K562 (cell line): ENCODE measurements around the gene CHAD. TPM values are rescaled to one million over a fixed set of nuclear protein-coding genes. Genes with fewer than 3 reads are reported as not detected.
A peak's percentile ranks its signal among the peaks of the same experiment; 100 is the strongest.

Experiments used
- ARID2 ChIP-seq: fragments of 450-650 bp; IDR thresholded peaks from 2 replicates; pipeline ENCODE4 v1.6.1; 2017; ENCODE audit warnings: antibody characterized with exemption, mild to moderate bottlenecking
- CBFB ChIP-seq: sonication (generic); formaldehyde crosslinking; IDR thresholded peaks from 2 replicates; pipeline ENCODE4 v1.4.0; 2020; ENCODE audit warnings: mild to moderate bottlenecking, missing genetic modification reagents
- CREBBP ChIP-seq: IDR thresholded peaks from one replicate; pipeline ENCODE4 v1.6.1; 2012; ENCODE audit warnings: low read depth, mild to moderate bottlenecking, control low read depth, inconsistent platforms, low read length
- DIDO1 ChIP-seq: fragments of 450-650 bp; IDR thresholded peaks from 2 replicates; pipeline ENCODE4 v1.6.1; 2016; ENCODE audit warnings: low read depth, missing biosample characterization, missing genetic modification characterization
- DLX4 ChIP-seq: fragments of 250-450 bp; sonication (Bioruptor Pico); IDR thresholded peaks from 2 replicates; pipeline ENCODE4 v1.6.1; 2021; ENCODE audit warnings: mild to moderate bottlenecking
- EP300 ChIP-seq: IDR thresholded peaks from 2 replicates; pipeline ENCODE4 v1.6.1; 2012; ENCODE audit warnings: low read length, improper control_type of control experiment
- FOXJ2 ChIP-seq: fragments of 200-800 bp; sonication (Bioruptor generic); IDR thresholded peaks from 2 replicates; pipeline ENCODE4 v1.6.1; 2016; ENCODE audit warnings: missing genetic modification characterization, missing compliant biosample characterization
- GTF3C2 ChIP-seq: IDR thresholded peaks from 3 replicates; pipeline ENCODE4 v1.6.1; 2011; ENCODE audit warnings: borderline replicate concordance, mild to moderate bottlenecking, moderate library complexity; ENCODE audit not compliant: insufficient read length; ENCODE audit errors: extremely low read depth
- HDAC6 ChIP-seq: IDR thresholded peaks from 2 replicates; pipeline ENCODE4 v1.6.1; 2012; ENCODE audit warnings: low read depth, mild to moderate bottlenecking, control low read depth, inconsistent platforms, low read length, moderate library complexity
- HNRNPLL ChIP-seq: fragments of 200-400 bp; formaldehyde crosslinking; IDR thresholded peaks from 2 replicates; pipeline ENCODE4 v1.6.1; 2017; ENCODE audit warnings: low read length, low read depth, mild to moderate bottlenecking; ENCODE audit not compliant: poor library complexity, severe bottlenecking
- HOMEZ ChIP-seq: fragments of 250-450 bp; sonication (Bioruptor Pico); IDR thresholded peaks from 2 replicates; pipeline ENCODE4 v1.4.0; 2020; ENCODE audit warnings: mild to moderate bottlenecking, moderate library complexity
- HSF4 ChIP-seq: fragments of 250-450 bp; sonication (Bioruptor Pico); IDR thresholded peaks from 2 replicates; pipeline ENCODE4 v2.1.2; 2022; ENCODE audit warnings: mild to moderate bottlenecking, moderate library complexity, borderline replicate concordance
- MCM5 ChIP-seq: fragments of 450-650 bp; IDR thresholded peaks from 2 replicates; pipeline ENCODE4 v1.6.1; 2016; ENCODE audit warnings: low read depth
- NFYB ChIP-seq: IDR thresholded peaks from 2 replicates; pipeline ENCODE4 v1.6.1; 2011; ENCODE audit warnings: mild to moderate bottlenecking, moderate library complexity; ENCODE audit not compliant: insufficient read length; ENCODE audit errors: extremely low read depth
- RBBP5 ChIP-seq: fragments of 200-600 bp; sonication (generic); IDR thresholded peaks from 2 replicates; pipeline ENCODE4 v1.6.1; 2012; ENCODE audit warnings: borderline replicate concordance, mild to moderate bottlenecking, low read length, control low read depth, inconsistent platforms; ENCODE audit not compliant: insufficient read depth, poor library complexity, severe bottlenecking
- SRSF1 ChIP-seq: fragments of 200-400 bp; formaldehyde crosslinking; IDR thresholded peaks from 2 replicates; pipeline ENCODE4 v1.6.1; 2017; ENCODE audit warnings: mild to moderate bottlenecking, low read depth, low read length, moderate library complexity
- TAF1 ChIP-seq: IDR thresholded peaks from 2 replicates; pipeline ENCODE4 v1.6.1; 2011; ENCODE audit warnings: mild to moderate bottlenecking, low read length, moderate library complexity; ENCODE audit not compliant: insufficient read depth, control insufficient read depth, severe bottlenecking; ENCODE audit errors: extremely low read depth
- TRIM28 ChIP-seq: fragments of 450-650 bp; IDR thresholded peaks from 2 replicates; pipeline ENCODE4 v1.6.1; 2017
- ZBTB26 ChIP-seq: fragments of 450-650 bp; formaldehyde crosslinking; IDR thresholded peaks from 2 replicates; pipeline ENCODE4 v1.4.0; 2022; ENCODE audit warnings: missing genetic modification characterization
- ZKSCAN3 ChIP-seq: fragments of 250-450 bp; sonication (Bioruptor Pico); IDR thresholded peaks from 2 replicates; pipeline ENCODE4 v1.4.0; 2020
- ZNF449 ChIP-seq: fragments of 250-450 bp; sonication (Bioruptor Pico); IDR thresholded peaks from 2 replicates; pipeline ENCODE4 v1.8.0; 2022; ENCODE audit warnings: moderate library complexity, mild to moderate bottlenecking, inconsistent platforms
- ZNF830 ChIP-seq: fragments of 250-450 bp; sonication (Bioruptor Pico); IDR thresholded peaks from 2 replicates; pipeline ENCODE4 v1.5.0; 2021; ENCODE audit warnings: mild to moderate bottlenecking
- ZZZ3 ChIP-seq: fragments of 450-650 bp; IDR thresholded peaks from 2 replicates; pipeline ENCODE4 v1.6.1; 2016; ENCODE audit warnings: antibody characterized with exemption, mild to moderate bottlenecking, moderate library complexity
- polyA plus RNA-seq, 8 experiments: library from polyadenylated mRNA; depleted of rRNA in 4 of 8; stranded (reverse) in 5 of 8; unstranded in 3 of 8; fragments of >200 nt; fragmentation: Nextera tagmentation in 2 of 8; fragmentation: Illumina TruSeq in 1 of 8; extraction: Ambion mirVana in 2 of 8; extraction: Trizol in 1 of 8; gene quantifications; 2 replicates each; pipeline versions ENCODE4 v1.2.1 to v1.2.3, GENCODE V29; 2011 to 2014; ENCODE audit warnings: inconsistent platforms in 1 of 8, missing spikeins in 1 of 8
- total RNA-seq, 7 experiments: library from RNA; depleted of rRNA in 6 of 7; stranded (reverse); fragments of >200 nt in 6 of 7; fragmentation: Illumina TruSeq in 2 of 7; extraction: Trizol in 2 of 7; gene quantifications; 2 replicates each; pipeline versions ENCODE4 v1.2.1 to v1.2.3, GENCODE V29; 2011 to 2021; ENCODE audit warnings: low replicate concordance in 1 of 7

The CHAD gene
- total and polyA plus RNA-seq, 9 of the 15 experiments (the other 6 are each of a cell fraction or from before 2014, with no cell fraction given): not detected

GRCh38 chr17:50448643-50449042 lies 20.0 kb downstream of the CHAD start (continued):
- TF ChIP-seq HOMEZ (CRISPR knock-in tag): no peak
- TF ChIP-seq EP300: no peak
- TF ChIP-seq ZNF449 (CRISPR knock-in tag): peak; percentile 93
- no peak for TF ChIP-seq DIDO1 (tag)
- no peak for TF ChIP-seq HDAC6
- TF ChIP-seq HSF4 (CRISPR knock-in tag): peak; percentile 58; the same call in 1 of the 2 replicates
- no peak for TF ChIP-seq HNRNPLL
- TF ChIP-seq ZZZ3: no peak
- TF ChIP-seq GTF3C2: no peak
- no peak for TF ChIP-seq ZBTB26 (CRISPR knock-in tag)
- no peak for TF ChIP-seq TAF1
- no peak for TF ChIP-seq ZKSCAN3 (CRISPR knock-in tag)
- TF ChIP-seq MCM5: no peak
- TF ChIP-seq CREBBP: no peak
- TF ChIP-seq NFYB: no peak
- TF ChIP-seq SRSF1: no peak
- no peak for TF ChIP-seq ZNF830 (CRISPR knock-in tag)
- no peak for TF ChIP-seq DLX4 (CRISPR knock-in tag)
- no peak for TF ChIP-seq FOXJ2 (tag)
- TF ChIP-seq ARID2: no peak
- no peak for TF ChIP-seq TRIM28
- no peak for TF ChIP-seq CBFB (CRISPR knock-in tag)
- TF ChIP-seq RBBP5: no peak
